Right ventricle myocardium superior (tissue), 1 donor: ENCODE measurements around the gene SAE1. TPM values are rescaled to one million over a fixed set of nuclear protein-coding genes. Genes with fewer than 3 reads are reported as not detected.
A peak's percentile ranks its signal among the peaks of the same experiment; 100 is the strongest.

Source experiments
- ATAC-seq: fragments of 200-7000 bp; cut with Tn5 transposase; one replicate; pipeline ENCODE4 v1.9.1; 2020; ENCODE audit warnings: mild to moderate bottlenecking; ENCODE audit not compliant: poor library complexity
- DNase-seq: peaks from one replicate; pipeline ENCODE4 v3.0.0-alpha.2; 2020
- intact Hi-C: fragments of 100-400 bp; cut with DNase I; formaldehyde crosslinking; loops from one replicate; pipeline ENCODE4 v1.11.2; 2022
- total RNA-seq: library from RNA; stranded (reverse); fragmentation: NEBNext Ultra II Directional; extraction: Animal tissue kit (Norgen Biotek cat#: 25700); gene quantifications from one replicate; pipeline ENCODE4 v1.2.1, GENCODE V29; 2021
- donor health status: DM: no; HTN: yes; CAD: no; lungs with severe emphysema.

The SAE1 gene
- total RNA-seq, 1 donor from 2014 or later = 42.2 TPM

DNA sequence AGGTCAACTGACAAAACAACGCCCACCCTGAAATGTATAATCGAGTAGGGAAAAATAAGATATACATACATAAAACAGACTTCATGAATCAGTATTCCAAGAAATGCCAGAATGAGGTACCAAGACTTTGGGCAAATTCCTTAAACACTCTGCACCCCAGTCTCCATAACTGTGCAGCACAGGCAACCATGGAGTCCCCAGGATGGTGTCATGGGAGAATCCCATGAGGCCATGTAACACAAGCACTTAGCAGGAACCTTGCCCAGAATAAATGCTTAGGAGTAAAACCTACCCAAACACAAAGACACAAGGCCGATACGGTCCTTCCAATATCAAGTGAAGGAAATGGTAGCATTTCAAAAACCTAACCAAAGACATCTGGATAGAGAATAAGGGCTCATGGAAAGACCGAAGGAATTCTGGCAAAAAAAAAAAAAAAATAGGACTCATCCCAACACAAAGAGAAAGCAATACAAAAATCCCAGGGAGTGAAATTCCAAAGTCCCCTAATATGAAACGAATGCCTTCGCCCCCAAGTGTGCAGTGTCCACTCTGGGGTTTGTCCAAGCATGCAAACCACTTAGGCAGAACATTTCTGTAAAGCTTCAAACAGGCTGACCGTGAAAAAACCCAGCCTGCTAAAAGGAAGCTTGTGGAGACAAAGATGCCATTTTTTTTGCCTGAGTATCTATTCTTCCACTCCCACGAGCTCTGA is 28.1 kb upstream of the SAE1 start:
- DNase-seq = no peak
- intact Hi-C loops = no loop called here
- no peak for ATAC-seq

DNA sequence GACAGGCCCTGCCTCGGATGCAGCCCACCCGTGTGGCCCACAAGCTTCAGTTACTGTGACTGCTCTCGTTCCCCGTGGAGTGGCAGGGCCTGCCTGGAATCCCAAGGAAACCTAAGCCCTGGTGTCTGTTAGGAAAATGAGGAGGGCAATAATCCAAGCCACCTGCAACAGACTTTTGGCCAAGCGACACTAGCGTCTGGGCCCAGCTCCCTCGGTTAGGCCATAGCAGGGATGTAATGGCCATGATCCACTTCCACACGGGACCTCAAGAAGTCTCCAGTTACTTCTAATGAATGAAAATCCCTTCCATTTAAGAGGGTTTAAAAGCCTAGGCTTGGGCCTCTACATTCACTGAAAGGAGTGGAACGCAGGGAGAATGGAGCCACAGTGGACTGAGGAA is 26.0 kb upstream of the SAE1 start:
- intact Hi-C loops = no loop called here
- DNase-seq (no peak), ATAC-seq (no peak)

DNA sequence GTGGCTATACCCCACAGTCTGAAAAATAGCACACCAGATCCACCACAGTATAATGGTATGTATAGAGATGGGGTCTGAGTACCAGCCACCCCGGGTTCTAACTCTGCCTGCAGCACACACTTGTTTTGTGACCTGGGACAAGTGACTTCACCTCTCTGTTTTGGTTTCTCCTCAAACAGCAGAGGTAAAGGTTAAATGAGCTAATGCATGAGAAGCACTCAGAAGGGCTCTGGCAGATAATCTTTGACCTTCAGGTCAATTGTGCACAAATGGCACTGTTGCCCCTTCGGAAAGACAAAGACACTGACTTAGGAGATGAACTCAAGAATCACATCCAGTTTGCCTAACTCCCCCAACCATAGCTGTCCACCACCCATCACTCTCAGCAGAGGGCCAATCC is 24.8 kb upstream of the SAE1 start:
- intact Hi-C loops = no loop called here
- no peak for ATAC-seq

DNA sequence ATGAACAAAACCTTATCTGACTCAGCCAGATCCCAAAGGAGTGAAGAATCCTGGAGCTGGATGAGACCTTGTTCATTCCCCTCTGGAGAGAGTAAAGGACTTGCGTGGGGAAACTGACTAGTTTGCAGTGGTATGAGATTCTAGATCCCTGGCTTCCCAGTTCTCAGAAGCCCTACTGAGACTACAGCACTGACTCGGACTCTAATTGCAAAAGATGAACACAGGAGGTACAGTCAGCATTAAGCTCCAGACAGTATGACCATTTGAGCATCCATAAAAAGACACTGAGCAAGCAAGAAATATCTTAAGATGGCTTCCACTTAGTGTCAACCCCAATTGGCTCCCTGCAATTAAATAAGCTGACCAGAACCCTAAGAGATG is 23.8 kb upstream of the SAE1 start:
- ATAC-seq (peak; percentile 8), DNase-seq (no peak)
- intact Hi-C loops = no loop called here

More for the DNA sequence above, 24.8 kb upstream of the SAE1 start:
- DNase-seq = no peak

DNA sequence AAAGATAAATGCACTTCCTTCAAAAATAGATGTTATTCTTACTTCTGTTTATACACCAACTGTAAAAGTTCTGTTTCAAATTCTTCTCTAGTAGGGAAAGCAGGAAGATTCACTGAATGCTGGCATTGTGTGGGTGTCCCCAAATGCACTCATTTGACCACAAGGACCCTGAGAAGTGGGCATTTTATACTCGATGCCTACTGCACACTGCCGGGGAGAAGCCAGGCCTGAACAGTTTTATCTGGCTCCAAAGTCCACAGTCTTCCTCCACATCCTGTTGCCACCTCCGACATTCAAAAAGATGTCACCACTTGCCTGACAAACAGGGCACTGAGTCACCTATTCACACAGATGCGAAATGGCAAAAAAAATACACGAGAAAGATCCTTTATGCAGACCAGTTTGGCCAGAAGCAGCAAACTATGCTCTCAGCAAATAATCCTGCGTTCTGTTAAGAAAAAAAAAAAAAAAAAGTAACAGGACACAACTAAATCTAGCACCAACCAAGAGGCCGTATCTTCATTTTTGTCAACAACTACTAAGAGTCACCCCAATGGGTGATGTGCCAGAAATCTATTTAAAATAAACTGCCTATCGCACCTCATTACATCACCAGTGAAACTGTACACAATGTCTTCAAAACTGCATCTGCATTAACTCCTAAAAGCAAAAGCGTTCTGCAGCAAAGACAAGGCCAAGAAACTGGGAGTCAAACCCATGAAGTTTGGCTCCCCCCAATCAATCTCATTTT is 23.3 kb upstream of the SAE1 start:
- ATAC-seq = no peak
- no peak for DNase-seq
- intact Hi-C loops = no loop called here

DNA sequence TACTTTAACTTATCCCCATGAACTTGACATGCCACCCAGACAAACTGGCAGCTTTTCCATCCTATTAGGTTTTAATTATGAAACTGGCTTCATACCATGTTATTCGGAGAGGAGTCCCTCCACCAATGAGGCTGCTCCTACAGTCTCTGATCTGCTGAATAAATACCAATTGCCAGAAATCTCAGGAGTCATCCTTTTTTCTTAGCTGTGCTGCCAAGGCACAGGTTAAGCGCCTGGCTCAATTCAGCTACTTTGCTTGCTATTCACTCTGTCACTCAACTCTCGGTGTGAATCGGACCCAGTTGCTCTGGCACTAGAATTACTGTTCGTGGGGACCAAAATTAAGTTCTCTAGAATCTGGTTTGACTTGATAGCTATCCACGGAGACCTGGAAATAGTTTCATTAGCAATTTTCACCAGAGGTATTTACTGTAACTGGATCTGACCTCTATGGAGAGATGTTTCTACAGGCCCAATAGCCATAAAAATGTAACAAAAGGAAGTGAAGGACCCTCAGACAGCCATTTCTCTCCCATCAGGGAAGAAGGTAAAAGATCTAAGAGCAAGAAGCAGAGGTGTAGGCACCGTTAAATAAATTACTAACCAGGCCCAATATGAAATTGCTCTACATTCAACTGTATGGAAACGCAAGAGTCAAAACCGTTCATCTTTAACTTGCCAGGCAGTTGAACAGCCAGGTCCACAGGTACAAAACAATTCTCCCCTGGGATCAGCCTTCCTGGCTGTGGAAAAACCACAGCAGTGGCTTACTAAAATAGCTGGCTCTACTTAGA is 22.5 kb upstream of the SAE1 start:
- no peak for DNase-seq
- ATAC-seq = no peak
- intact Hi-C loops = no loop called here

DNA sequence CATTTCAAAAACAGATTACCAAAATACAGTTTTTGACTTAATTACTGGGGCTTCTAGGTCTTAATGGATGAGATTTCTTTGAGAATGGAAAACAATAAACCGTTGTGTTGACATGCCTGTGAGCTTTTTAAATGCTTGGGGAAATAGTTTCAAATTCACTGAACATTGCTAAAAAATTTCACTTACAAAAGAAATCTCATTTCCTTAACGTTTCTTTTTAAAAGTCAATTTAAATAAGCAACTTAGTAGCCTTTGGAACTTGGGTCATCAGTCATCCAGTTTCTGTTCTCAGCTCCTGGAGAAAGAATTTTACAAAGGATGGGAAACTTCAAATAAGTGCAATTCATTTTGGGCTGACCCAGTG is 21.5 kb upstream of the SAE1 start:
- intact Hi-C loops = no loop called here
- ATAC-seq = no peak
- no peak for DNase-seq

DNA sequence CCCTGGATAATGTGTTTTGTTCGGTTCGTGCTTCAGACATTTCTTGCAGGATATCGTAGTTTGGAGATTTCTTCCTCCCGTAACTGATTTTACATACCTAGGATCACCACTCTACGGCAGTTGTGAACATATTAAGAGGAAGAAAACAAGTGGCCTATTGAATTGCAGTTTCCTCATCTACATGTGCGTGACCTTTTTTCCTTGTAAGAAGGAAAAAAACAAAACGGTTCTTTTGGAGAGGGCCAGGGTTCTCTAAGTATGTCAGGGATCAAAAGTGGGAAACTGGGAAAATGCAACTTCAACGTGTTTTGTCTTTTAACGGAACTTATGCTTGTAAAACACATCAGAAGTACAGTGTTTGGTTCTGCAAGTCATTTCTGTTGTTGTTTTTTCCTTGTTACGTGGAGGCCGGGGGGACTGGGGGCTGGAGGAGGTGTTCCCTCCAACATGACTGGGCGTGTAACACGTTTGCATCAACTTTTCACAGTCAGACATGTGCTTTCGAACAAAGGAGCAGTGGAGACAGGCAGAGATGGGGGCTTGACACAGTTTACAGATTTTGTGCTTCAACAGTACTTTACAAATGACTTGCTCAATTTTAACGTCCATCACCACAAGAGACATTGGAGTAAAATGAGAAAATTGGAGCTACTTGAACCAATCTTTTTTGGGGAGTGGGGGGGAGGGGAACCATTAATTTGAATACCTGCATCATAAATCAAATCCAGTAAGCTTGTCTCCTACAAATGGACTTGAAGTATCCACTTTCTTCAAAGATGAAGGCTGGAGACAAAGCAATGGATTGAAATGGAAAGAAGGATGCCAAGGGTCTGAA is 20.9 kb upstream of the SAE1 start:
- DNase-seq (no peak), ATAC-seq (no peak)
- intact Hi-C loops = no loop called here

DNA sequence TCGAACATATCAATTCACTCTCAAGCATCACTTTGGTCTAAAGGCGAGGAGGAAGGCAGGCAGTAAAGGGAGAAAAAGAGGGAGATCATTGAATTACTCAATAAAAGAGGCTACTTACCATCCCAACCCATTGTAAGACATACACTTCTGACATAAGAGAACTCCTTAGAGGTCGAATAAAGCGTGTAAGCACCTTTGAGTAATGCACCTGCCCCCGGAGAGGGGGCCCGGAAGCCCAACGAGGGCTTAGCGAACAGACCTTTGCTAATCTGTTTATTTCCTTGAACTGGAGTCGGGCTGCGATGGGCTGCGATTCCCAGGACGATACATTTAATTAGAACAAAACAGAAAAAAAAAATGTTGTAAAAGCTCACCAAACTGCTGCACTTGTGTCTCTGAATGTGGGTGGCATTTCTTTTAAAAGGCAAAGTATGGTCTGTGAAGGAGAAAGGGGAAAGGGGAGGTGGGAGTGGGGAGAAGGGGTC is 20.1 kb upstream of the SAE1 start:
- no peak for DNase-seq
- ATAC-seq = no peak

DNA sequence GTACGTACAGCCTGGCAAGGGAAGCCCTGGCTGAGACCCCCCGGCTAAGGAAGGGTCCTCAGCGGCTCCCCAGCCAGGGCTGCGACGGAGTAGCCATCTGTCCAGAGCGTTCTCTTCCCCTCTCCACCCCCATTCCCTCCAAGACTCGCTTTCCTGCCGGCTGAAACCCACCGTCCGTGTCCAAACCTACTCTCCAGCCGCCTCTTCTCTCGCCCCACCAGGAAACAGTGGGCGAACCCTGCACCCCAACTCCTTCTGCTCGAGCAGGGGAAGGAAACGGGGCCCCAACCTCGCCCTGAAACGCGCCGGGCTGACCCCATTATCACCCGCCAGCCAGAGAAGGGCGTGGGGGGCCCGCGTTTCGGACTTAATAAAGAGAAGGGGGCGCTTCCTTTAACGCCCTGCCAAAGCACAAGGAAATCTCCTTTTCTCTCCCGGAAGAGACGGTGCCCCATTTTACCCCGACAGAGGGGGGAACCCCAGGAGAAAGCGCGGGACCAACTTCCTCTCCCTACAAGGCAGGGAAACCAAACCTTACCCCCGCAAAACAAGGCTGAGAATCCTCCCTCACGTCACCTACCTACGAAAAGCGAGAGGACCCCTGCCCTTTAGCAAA is 19.5 kb upstream of the SAE1 start:
- DNase-seq (no peak), ATAC-seq (no peak)
- intact Hi-C loops = no loop called here

More for the DNA sequence above, 20.1 kb upstream of the SAE1 start:
- intact Hi-C loops = no loop called here

DNA sequence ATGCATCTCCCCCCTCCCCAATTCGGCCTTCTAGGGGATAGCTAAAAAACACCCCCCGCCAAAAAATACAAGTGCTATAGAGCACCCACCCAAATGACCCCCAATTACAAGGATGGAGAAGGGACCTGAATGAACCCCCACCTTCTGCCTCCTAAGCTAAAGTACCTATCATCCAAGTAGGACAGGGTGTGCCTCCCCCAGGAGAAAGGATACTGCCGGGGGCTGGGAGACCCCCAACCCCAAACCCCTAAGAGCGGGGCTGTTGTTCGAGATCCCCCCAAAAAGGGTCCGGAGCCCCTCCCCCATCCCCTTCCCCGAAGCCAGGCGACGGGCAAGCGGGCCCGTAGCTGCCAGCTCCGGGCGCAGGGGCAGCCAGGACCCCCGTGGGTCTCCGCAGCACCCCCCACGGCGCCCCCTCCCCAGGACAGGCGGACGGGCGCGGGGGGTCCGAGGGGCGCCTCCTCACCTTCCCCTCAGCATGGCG is 18.9 kb upstream of the SAE1 start:
- intact Hi-C loops = no loop called here
- ATAC-seq = no peak
- no peak for DNase-seq

DNA sequence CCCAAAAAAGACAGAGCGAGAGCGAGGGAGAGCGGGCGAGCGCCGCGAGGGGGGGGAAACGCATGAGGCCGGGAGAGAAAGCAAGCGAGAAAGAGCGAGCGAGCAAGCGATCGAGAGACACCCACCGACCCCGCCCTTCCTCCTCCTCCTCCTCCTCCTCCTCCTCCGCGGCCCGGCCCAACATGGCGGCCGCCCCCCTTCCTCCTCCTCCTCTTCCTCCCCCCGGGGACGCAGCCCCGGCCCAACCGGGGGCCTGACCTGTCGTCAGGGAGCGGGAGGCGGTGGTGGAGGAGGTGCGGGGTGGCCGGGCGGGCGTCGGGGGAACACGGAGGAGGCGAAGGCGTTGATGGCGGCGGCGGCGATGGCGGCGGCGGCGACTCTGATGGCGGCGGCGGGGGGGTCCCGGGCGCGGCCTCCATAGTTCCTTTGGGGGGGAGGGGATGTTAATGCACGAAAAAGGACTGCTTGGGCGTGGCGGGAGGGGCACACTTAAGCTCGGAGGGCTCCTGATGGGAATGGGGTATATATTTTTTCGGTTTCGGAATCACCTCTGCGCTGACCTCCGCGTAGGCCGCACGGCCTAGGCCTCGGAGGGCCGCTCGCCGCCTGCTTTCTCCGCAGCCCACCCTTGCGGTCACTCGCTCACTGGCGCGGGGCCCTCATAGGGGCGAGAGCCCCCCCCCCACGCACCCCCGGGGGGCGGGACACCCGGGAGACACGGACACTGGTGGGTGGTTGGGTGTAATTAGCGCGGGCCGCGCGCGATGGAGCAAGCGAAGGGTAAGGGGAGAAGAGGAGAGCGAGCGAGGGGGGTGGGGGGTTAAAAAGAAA is 18.3 kb upstream of the SAE1 start:
- intact Hi-C loops = no loop called here
- ATAC-seq = peak; percentile 72

DNA sequence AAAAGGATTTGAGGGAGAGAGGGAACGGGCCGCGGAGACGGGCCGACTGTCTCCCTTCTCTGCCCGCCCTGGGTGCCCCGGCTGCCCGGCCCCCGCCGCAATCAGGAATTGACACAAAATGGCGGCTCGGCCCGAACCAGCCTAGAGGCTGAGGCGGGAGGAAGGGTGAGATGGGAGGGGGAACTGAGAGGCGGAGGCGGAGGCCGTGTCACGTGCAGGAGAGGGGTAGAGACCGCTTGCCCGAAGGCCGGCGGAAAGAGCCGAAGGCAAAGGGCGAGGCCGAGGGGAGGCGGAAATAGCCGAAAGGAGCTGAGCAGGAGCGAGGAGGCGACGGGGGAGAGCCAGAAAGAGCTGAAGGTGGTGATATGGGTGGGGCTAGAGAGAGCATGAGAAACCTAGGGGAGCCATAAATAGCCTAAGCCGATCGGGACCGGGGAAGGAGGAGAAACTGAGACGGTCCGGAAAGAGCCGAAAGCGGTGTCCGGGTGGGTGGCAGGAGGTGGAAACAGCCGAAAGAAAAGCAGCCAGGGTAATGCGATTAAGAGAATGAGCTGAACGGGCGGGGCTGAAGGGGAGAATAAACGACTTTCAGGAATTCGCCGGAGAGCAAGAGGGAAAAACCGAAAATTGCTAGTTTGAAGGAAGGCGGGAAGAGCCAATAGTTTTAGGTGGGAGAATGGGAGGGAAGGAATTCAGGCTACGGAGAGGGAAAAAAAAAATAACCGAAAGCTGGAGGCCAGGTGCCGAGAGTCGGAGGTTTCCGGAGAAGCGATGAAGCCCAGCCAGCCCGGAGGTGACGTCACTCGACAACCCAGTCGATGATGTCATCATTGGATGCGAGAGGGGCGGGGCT is 17.4 kb upstream of the SAE1 start, which contains the start of gene ZC3H4:
ZC3H4 (minus strand) TSS at position 780 of the 853 bp plus-strand sequence. CDS start 1,192 bp downstream, outside the sequence.
- ATAC-seq = peak; percentile 93
- peak; percentile 99 for DNase-seq
- intact Hi-C loops = loop anchor here (1.0 kb wide), 1 partner anchor 17 kb away; the partner anchor contains the start of gene SAE1

More for the DNA sequence above, 18.3 kb upstream of the SAE1 start:
- DNase-seq = peak; percentile 93

DNA sequence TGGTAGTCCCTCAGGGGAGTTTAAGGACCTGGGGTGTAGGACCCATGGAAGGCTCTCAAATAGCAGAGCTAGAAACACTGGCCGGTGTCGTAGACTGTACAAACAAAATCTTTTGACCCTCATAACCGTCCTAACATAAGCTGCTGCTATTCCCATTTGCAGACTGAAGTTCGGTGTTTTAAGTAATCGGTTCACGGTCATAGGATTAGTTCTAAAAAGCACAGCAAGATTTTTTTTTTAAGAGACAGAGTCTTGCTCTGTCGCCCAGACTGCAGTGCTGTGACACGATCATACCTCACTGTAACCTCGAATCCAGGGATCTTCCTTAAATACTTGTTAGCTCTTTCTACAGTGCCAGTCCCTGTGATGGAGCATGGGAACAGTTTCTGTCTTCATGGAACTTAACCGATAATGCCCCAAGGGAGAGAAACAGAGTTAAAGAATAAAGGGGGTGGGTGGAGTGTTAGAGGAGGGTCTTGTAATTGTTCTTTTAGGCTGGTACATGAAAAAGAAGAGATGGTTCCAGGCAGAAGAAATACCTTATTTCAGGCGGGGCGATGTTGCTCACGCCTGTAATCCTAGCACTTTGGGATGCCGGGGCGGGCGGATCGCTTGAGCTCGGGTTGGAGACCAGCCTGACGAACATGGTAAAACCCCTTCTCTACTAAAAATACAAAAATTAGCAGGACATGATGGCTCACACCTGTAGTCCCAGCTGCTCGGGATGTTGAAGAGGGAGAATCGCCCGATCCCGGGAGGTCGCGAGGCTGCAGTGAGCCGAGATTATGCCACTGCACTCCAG is 16.6 kb upstream of the SAE1 start:
- DNase-seq = no peak
- ATAC-seq = no peak
- intact Hi-C loops = loop anchor here (1.0 kb wide), 1 partner anchor 16 kb away; the partner anchor contains the start of gene SAE1

DNA sequence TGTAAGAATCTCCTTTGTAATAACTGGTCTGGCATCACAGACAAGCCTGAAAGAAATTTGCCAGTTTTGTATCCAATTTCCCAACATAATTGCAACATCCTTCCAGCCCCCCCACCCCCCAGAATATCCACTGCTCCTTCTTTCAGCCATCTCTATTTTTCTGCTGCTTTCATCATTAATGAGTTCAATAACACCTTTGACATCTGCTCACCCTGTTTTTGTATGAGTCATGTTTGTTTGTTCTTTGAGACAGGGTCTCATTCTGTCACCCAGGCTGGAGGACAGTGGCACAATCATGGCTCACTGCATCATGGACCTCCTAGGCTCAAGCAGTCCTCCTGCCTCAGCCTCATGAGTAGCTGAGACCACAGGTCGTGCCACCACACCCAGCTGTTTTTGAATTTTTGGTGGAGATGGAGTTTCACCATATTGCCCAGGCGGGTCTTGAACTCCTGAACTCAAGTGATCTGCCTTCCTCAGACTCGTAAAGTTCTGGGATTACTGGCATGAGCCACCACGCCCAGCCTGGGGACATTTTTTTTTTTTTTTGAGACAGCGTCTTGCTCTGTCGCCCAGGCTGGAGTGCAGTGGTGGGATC is 10.1 kb upstream of the SAE1 start:
- ATAC-seq = no peak
- no peak for DNase-seq
- intact Hi-C loops = loop anchor here (10.0 kb wide), 1 partner anchor 86 kb away; no protein-coding TSS in a partner anchor
